NB4 (cell line): ENCODE measurements around the gene IL3RA.
"Not testable (repeated sequence)": the region's sequence is repeated elsewhere in the genome, so short reads cannot be mapped to it uniquely, and the experiment has no call there.

Experiments used
- DNase-seq: peaks from one replicate; pipeline ENCODE4 v3.0.0; 2010; ENCODE audit warnings: low read depth
- H3K4me3 ChIP-seq: one replicate; pipeline ENCODE4 v1.5.1; 2011; ENCODE audit warnings: mild to moderate bottlenecking, low read depth, low read length, moderate library complexity
- CTCF ChIP-seq: IDR thresholded peaks from one replicate; pipeline ENCODE4 v1.5.1; 2012; ENCODE audit warnings: low read depth, low read length
- MAX ChIP-seq: IDR thresholded peaks from 2 replicates; pipeline ENCODE4 v1.6.1; 2011; ENCODE audit warnings: low read depth, low read length
- MYC ChIP-seq: IDR thresholded peaks from 2 replicates; pipeline ENCODE4 v1.6.1; 2011; ENCODE audit warnings: low read depth, low read length
- POLR2A ChIP-seq: IDR thresholded peaks from 2 replicates; pipeline ENCODE4 v1.6.1; 2011; ENCODE audit warnings: mild to moderate bottlenecking; ENCODE audit not compliant: insufficient read length; ENCODE audit errors: extremely low read depth

IL3RA gene

GRCh38 chrX:1398431-1399340, 62.1 kb downstream of the IL3RA start:
- DNase-seq = no peak
- H3K4me3 ChIP-seq = no peak overlapping the region
- no peak for TF ChIP-seq MAX
- TF ChIP-seq CTCF = no peak
- TF ChIP-seq MYC = no peak
- TF ChIP-seq POLR2A = no peak

GRCh38 chrX:1400049-1400448, 63.5 kb downstream of the IL3RA start:
- no peak for DNase-seq
- no peak for TF ChIP-seq CTCF
- no peak for TF ChIP-seq MYC
- TF ChIP-seq MAX = no peak
- TF ChIP-seq POLR2A = no peak
- H3K4me3 ChIP-seq = no peak overlapping the region

GRCh38 chrX:1400742-1401471, 64.3 kb downstream of the IL3RA start:
- no peak for DNase-seq
- no peak overlapping the region for H3K4me3 ChIP-seq
- TF ChIP-seq MYC = no peak

GRCh38 chrX:1401611-1402430, 65.2 kb downstream of the IL3RA start:
- DNase-seq = no peak
- no peak overlapping the region for H3K4me3 ChIP-seq
- TF ChIP-seq MYC (no peak), CTCF (no peak), POLR2A (no peak), MAX (no peak)

GRCh38 chrX:1403228-1403627, 66.6 kb downstream of the IL3RA start:
- no peak for DNase-seq
- no peak overlapping the region for H3K4me3 ChIP-seq
- TF ChIP-seq CTCF (no peak), MYC (no peak), MAX (no peak), POLR2A (no peak)

GRCh38 chrX:1403867-1404266, 67.3 kb downstream of the IL3RA start:
- H3K4me3 ChIP-seq, DNase-seq: not testable (repeated sequence)

- not testable (repeated sequence) for DNase-seq, H3K4me3 ChIP-seq
Observed at GRCh38 chrX:1405769-1406168, 69.2 kb downstream of the IL3RA start.
